Lower leg skin (tissue), 4 donors: ENCODE data around the gene RPS27L. TPM values are rescaled to one million over a fixed set of nuclear protein-coding genes. Genes with fewer than 3 reads are reported as not detected.

Experiments
- DNase-seq, 2 donors: peaks; one replicate each; pipeline ENCODE4 v3.0.0-alpha.2; 2019; ENCODE audit warnings: low spot score in 2 of 2
- H3K4me3 ChIP-seq: fragments of 200-600 bp; sonication (generic); 2 replicates; pipeline ENCODE4 v1.5.1; 2017; ENCODE audit warnings: mild to moderate bottlenecking, low read depth; ENCODE audit not compliant: poor library complexity, severe bottlenecking
- CTCF ChIP-seq, 3 donors: fragments of 450-650 bp; IDR thresholded peaks; one replicate each; pipeline ENCODE4 v1.5.1; 2016; ENCODE audit warnings: antibody characterized with exemption in 3 of 3, mild to moderate bottlenecking in 3 of 3, moderate library complexity in 2 of 3
- POLR2A ChIP-seq, 2 donors: fragments of 450-650 bp; IDR thresholded peaks; one replicate each; pipeline ENCODE4 v1.6.1; 2016 to 2017; ENCODE audit warnings: antibody characterized with exemption in 2 of 2, mild to moderate bottlenecking in 1 of 2, moderate library complexity in 1 of 2
- WGBS, 2 donors: methylation state at CpG; one replicate each; pipeline ENCODE4 v1.1.5; 2018; 5-methylcytosine and 5-hydroxymethylcytosine counted together
- intact Hi-C: fragments of 100-400 bp; cut with DNase I; formaldehyde crosslinking; loops from one replicate; pipeline ENCODE4 v1.15.0; 2023; ENCODE audit warnings: low total_unique reads
- total RNA-seq, 4 donors: library from RNA; depleted of rRNA; stranded (reverse); fragments of >200 nt; gene quantifications; one replicate each; pipeline ENCODE4 v1.1.0, GENCODE V29; 2016

The RPS27L gene
- total RNA-seq, 4 donors from 2014 or later = 39.6 to 64.9 (median 55.8) TPM

GRCh38 chr15:63140936-63141335 is 16.3 kb downstream of the RPS27L start:
- TF ChIP-seq CTCF (IDR thresholded peaks at IDR 0.05) (no peak), POLR2A (IDR thresholded peaks at IDR 0.05) (no peak)
- intact Hi-C loops = no loop called here
- no peak for DNase-seq
- WGBS, 2 donors = 94 to 95% methylated on average over 2 of the region's 2 CpGs
- H3K4me3 ChIP-seq = no peak overlapping the region

GRCh38 chr15:63136742-63137141 is 20.5 kb downstream of the RPS27L start:
- intact Hi-C loops = no loop called here
- 69 to 85% methylated on average over 2 of the region's 2 CpGs for WGBS, 2 donors
- H3K4me3 ChIP-seq = no peak overlapping the region
- no peak for DNase-seq
- TF ChIP-seq CTCF (IDR thresholded peaks at IDR 0.05) (no peak), POLR2A (IDR thresholded peaks at IDR 0.05) (no peak)

GRCh38 chr15:63135804-63136203 is 21.5 kb downstream of the RPS27L start:
- no peak overlapping the region for H3K4me3 ChIP-seq
- DNase-seq = no peak
- no peak for TF ChIP-seq CTCF (IDR thresholded peaks at IDR 0.05)
- no peak for TF ChIP-seq POLR2A (IDR thresholded peaks at IDR 0.05)
- intact Hi-C loops = no loop called here
- 34 to 38% methylated on average over 3 of the region's 3 CpGs for WGBS, 2 donors

DNA sequence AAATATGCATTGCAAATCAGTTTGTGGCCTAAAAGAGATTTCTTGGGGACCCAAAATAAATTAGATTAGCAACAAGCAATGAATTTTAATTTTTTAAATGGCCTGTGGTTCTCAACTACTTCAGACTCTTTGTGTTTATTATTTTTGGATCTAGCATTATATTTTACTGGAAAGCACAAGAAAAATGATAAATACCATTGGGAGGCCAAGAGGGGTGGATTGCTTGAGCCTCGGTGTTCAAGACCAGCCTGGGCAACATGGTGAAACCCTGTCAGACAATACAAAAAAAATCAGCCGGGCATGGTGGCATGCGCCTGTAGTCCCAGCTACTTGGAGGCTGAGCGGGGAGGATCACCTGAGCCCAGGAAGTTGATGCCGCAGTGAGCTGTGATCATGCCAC is 22.0 kb downstream of the RPS27L start:
- no peak for DNase-seq
- no peak overlapping the region for H3K4me3 ChIP-seq
- 88 to 91% methylated on average over 5 of the region's 5 CpGs for WGBS, 2 donors
- no peak for TF ChIP-seq CTCF (IDR thresholded peaks at IDR 0.05)
- no peak for TF ChIP-seq POLR2A (IDR thresholded peaks at IDR 0.05)
- intact Hi-C loops = no loop called here

DNA sequence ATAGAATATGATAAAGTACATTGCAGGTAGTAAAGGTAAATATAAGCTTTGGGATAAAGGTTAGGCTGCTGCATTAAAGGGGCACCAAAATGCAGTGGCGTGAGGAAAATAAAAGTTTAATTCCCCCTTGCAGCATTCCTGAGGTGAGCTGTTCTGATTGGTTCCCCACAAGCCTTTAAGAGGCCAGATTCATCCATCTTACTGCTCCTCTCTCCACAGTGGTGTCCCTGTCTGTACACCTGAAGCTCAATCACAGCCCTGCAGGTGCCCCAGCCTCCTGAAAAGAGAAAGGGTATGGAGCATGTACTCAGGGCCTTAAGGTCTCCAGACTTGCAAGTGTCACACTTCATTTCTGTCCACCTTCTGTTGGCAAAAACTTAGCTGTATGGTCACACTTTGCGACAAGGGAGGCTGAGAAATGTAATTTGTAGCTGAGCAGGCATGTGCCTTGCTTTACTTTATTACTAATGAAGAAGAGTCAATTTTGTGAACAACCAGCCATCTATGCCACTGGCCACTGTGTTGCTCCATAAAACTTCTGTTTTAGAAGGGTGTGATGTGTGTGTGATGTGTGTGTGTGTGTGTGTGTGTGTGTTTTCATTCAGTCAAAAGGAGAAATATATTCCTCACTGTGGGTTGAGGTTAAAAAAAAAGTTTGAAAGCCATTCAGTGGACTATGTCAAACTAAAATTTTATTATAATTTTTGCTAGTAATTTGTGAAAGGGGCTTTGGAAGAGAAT is 22.9 kb downstream of the RPS27L start:
- intact Hi-C loops = no loop called here
- no peak overlapping the region for H3K4me3 ChIP-seq
- TF ChIP-seq POLR2A (IDR thresholded peaks at IDR 0.05) (no peak), CTCF (IDR thresholded peaks at IDR 0.05) (no peak)
- no peak for DNase-seq
- WGBS, 2 donors = 94 to 97% methylated on average over 2 of the region's 2 CpGs

GRCh38 chr15:63133786-63134185 is 23.5 kb downstream of the RPS27L start:
- intact Hi-C loops = no loop called here
- WGBS, 2 donors = 54 to 78% methylated on average over 1 of the region's 1 CpG
- H3K4me3 ChIP-seq = no peak overlapping the region
- DNase-seq = no peak
- no peak for TF ChIP-seq POLR2A (IDR thresholded peaks at IDR 0.05)
- no peak for TF ChIP-seq CTCF (IDR thresholded peaks at IDR 0.05)
